ENCODE results near the gene GPR142.
"Not testable (repeated sequence)": the region's sequence is repeated elsewhere in the genome, so short reads cannot be mapped to it uniquely, and the experiment has no call there.

Gene GPR142

DNA sequence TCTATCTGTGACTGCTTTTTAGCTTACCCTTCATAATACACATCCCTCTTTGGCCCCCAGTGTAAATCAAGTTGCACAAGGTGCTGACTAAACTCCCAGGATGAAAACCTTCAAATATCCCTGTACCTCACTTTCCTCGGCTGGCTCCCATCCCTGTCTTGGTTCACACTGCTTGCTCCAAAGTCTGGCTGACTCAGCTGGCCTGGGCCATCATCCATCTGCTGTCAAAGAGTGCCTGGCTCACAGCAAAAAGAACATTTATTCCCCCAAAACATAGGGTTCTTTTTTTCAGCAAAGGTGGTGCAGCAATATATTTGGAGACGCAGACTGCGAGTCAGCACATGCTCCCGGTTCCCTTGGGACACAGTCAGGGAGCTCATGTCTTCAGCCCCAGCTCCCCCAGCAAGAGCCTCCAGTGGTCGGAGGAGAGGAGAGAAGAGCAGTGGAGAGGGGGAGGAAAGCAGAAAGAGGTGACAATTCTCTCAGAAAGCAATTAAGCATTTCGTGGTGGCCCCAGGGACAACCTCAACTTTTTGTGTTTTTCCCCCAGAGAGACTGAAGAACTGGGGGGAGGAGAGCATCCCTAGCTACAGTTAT, 26.1 kb downstream of the GPR142 start:
- no peak for DNase-seq (ENCODE audit: low read depth)

DNA sequence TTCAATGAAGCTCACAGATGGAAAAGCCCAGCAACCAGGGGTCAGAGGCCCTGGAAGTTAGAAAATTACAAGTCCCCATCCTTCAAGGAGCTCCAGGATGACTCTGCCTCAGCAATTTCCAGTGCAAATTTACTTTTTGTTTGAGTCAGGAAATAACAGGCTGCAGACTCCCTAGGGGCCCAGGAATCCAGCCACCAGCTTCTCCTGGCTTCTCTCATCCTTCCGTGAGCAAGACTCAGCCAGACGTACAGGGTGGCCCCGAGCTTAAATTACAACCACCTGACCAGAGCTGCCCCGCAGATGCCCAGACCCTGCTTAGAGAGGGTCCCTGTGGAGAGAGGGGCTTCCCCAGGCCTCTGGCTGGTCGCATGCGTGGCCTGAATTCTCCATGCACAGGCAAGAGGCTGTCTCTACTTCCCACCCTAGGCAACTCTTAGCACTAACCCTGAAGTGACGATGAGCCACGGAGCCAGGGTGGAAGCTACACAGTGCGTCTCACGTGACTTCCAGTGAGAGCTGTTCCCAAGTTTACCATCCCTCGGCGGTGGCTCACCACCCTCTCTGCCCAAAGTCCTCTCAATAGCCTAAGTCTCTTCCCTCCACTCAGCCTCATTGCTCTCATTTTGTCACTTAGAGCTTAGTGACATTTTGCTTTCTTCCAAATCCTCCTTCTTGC, 27.1 kb downstream of the GPR142 start:
- no peak for DNase-seq (ENCODE audit: low read depth)

DNA sequence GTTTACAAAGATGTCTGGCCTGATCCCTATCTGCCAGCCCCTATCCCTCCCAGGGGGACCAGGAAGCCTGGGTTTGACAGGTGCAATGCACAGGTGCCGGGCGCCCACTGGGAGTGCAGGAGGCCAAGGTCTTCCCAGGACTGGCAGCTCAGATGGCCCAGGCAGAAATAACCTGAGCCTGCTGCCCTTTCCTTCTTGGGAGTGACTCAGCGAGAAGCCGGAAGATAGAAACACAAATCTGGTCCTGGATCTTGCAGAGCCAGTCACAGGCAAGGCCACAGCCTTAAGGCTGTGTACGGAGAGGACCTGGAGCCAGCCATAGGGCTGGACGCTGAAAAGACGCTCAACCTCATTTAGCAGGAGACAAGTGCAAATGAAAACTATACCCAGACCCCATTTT, 27.7 kb downstream of the GPR142 start:
- DNase-seq (ENCODE audit: low read depth), result no peak

DNA sequence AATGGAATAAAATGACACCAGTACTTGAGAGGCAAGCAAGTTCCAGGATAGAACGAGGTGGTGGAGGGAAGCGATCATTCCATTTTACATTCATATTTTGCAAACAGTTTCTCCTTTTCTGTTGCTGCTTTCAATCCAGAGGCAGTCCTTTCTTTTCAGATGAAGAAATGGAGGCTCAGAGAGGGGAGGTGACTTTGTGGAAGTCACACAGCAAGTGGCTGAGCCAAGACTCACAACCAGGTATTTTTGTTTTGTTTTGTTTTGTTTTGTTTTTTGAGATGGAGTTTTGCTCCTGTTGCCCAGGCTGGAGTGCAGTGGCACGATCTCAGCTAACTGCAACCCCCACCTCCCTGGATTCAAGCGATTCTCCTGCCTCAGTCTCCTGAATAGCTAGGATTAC, 29.3 kb downstream of the GPR142 start:
- DNase-seq (ENCODE audit: low read depth), result no peak

DNA sequence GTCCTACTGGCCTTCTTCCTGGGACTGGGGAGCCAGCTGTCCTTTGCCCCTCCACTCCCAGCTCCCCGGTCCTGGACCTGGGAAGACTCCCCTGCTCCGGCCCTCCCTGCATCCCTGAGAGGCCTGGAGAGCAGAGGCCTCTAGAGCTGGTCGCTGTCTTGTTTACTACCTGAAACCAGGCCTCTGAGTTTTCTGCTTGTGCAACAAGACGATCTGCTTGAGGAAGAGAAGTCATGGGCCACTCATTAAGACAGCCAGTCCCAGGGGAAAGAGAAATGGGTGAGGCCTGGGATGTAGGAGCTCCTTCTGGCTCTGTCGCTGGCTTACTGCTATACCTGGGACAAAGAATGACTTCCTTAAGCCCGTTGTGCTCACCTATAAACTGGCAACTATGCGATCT, 34.7 kb downstream of the GPR142 start:
- DNase-seq (ENCODE audit: low read depth), result no peak

DNA sequence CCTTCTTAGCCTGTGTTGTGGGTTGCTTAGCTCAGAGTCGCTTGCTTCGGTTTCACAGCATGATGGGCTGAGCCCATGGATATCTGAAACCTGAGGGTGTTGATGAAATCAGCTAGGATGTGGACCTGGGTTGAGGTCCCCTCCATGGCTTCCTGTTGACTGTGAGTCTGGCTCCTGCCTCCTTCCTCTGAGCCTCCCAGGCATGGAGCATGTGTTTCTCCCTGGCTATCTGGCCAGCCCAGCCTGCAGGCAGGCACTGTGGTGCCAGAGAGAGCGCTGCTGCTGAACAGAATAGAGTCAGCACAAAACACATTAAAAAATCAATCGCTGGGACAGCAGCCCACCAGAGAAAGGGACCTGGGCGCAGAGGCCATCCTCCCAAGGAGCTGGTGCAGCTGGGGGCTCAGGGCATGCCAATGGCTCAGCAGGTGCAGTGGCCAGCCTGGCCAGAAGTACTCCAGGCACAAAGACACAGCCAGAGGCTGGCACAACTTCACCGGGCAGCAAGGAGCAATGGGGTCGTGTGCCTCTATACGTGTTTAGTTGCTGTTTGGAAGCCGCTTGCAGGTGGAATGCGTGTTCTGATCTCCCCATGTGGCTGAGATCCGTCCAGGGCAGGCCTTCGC, 36.3 kb downstream of the GPR142 start:
- no peak for DNase-seq (ENCODE audit: low read depth)

DNA sequence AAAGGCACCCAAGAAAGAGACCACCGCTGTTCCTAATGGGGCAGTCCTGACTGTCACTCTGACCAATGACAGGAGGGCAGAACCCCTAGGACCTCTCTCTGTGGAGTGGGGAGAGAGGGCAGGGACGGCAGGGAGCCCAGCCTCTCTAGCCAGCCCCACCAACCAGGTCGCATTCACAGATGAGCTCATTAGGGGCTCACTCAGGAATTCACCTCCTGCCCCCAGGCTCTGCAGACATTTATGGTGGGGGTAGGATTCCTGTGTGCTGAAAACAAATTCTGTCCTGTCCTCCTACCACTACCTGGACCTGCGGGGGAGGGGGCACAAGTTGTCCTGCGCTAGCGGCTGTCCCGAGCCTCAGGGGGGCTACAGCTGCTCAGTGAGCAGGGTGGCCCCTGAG, 36.9 kb downstream of the GPR142 start:
- no peak for DNase-seq (ENCODE audit: low read depth)

DNA sequence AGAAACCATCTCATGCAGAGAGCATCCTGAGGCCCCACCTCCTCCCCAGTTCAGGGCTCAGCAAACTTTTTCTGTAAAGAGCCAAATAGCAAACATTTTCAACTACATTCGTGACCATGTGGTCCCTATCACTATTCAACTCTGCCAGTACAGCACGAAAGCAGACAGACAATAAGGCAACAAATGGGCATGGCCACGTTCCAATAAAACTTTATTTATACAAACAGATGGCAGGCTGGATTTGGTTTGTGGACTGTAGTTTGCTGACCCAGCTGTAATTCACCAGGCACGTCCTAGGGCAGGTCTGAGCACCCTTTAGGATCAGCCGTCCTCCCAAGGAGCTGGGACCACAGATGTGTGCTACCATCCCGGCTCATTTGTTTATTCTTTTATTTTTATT, 37.5 kb downstream of the GPR142 start:
- DNase-seq (ENCODE audit: low read depth), result no peak

DNA sequence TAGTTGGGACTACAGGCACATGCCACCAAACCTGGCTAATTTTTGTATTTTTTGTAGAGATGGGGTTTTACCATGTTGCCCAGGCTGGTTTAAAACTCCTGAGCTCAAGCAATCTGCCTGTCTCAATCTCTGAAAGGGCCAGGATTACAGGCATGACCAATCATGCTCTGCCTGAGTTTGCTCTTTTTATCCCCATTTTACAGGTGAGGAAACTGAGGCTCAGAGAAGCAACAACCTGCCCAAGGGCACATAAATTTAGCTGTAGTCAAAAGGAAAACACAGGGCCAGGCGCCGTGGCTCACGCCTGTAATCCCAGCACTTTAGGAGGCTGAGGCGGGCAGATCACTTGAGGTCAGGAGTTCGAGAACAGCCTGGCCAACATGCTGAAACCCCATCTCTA, 38.0 kb downstream of the GPR142 start:
- not testable (repeated sequence) for DNase-seq (ENCODE audit: low read depth)

DNA sequence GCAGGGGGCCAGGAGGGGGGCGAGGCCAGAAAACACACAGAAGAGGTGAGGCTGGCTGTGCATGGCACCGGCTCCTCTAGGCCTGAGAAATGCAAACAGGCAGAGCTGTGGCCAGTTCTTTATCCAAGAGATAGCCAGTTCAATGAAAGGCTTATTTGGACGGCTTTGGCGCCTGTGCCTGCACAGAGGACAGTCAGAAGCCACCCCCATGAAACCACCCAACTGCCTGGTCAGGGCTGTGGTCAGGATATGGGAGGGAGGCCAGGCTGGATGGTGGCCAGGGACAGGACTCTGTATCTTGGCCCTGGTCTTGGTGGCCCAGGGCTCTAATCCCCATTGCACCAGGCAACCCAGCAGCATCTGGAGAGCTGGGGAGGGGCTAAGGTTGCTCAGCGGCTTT, 40.1 kb downstream of the GPR142 start:
- DNase-seq (ENCODE audit: low read depth), result no peak

DNA sequence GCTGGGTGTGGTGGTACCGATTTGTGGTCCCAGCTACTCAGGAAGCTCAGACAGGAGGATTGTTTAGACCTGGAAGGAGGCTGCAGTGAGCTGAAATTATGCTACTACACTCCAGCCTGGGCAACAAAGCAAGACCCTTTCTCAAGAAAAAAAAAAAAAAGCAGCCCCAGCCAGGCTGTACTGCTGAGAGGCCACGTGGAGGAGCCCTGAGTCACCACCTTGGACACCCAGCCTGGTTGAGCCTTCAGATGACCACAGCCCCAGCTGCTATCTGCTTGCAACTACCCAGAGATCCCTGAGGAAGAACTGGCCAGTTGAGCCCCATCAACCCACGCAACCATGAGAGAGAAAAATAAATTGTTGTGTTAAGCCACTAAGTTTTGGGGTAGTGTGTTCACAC, 41.0 kb downstream of the GPR142 start:
- no peak for DNase-seq (ENCODE audit: low read depth)

DNA sequence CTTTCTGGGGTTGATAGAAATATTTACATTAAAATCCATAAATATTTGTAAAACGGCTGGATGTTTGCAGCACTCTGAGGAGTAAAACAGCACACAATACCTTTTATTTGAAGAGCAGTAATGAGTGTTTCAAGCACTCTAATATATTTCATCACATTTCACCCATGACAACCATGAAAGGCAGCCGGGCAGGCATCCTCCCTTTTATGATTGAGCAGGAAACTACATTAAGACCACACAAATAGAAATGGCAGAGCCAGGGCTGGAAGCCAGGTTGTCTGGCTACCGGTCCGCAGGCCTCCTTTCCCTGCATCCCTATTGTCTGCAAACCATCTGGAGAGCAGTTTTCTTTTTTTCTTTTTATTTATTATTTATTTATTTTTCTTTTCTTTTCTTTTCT, 41.5 kb downstream of the GPR142 start:
- DNase-seq (ENCODE audit: low read depth), result no peak

DNA sequence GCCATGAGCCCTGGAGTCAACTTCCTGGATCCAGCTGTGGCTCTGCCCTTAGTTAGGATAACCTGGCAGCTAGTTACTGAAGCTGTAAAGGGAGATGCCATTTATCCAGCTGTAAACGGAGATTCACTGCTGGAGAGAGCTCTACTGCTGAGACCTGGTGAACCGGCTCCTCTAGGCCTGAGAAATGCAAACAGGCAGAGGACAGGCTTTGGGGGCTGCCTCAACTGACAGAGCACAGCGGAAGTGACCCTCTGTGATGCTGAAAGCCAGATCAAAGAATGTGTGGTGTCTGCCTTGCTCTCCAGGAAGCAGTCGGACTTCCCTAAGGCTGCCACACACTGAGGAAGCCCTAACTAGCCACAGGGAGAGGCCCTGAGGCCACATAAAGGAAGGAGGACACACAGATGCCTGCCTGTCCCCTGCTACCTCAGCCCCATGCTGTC, 42.7 kb downstream of the GPR142 start:
- DNase-seq (ENCODE audit: low read depth), result no peak

DNA sequence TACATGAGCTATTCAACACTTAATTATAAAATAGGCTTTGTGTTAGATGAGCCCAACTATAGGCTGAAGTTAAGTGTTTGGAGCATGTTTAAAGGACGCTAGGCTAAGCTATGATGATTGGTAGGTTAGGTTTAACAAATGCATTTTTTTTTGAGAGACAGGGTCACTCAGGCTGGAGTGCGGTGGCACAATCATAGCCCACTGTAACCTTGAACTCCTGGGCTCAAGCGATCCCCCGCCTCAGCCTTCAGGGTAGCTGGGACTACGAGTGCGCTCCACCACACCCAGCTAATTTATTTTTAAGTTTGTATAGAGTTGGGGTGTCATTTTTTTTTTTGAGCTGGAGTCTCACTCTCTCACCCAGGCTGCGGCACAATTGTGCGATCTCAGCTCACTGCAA, 45.3 kb downstream of the GPR142 start:
- DNase-seq (ENCODE audit: low read depth), result no peak

DNA sequence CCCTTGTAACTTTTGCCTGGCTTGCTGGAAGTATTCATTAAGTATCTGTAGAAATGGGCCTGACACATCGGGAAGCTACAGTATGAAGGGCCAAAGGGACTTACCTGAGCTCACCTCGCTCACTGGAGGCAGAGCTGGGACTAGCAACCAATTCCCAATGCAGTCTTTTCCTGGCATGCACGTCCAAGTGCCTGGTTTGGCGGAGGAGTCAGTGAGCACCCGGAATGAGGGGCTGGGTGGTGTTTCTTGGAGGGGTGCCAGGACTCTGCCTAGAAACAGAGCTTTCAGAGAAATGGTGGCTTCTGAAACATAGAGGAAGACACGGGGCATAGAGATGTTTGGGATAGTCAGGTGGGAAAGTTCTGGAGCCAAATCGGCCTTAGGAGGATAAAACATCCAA, 46.2 kb downstream of the GPR142 start:
- no peak for DNase-seq (ENCODE audit: low read depth)

DNA sequence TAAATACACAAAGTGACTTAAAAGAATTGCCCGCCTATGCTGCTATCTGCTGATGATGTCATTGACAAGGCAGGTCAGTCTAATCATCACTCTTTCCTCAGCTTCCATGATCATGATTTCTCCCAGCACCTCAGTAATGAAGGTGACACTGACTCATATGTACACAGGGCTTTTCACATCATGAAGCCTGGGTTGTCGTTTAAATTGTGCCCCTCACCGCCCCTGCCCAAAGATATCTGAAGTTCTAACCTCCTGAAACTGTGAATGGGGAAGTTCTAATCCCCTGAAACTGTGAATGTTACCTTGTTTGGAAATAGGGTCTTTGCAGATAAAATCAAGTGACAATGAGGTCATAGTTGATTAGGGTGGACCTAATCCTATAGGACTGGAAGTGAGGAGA, 47.2 kb downstream of the GPR142 start:
- no peak for DNase-seq (ENCODE audit: low read depth)

DNA sequence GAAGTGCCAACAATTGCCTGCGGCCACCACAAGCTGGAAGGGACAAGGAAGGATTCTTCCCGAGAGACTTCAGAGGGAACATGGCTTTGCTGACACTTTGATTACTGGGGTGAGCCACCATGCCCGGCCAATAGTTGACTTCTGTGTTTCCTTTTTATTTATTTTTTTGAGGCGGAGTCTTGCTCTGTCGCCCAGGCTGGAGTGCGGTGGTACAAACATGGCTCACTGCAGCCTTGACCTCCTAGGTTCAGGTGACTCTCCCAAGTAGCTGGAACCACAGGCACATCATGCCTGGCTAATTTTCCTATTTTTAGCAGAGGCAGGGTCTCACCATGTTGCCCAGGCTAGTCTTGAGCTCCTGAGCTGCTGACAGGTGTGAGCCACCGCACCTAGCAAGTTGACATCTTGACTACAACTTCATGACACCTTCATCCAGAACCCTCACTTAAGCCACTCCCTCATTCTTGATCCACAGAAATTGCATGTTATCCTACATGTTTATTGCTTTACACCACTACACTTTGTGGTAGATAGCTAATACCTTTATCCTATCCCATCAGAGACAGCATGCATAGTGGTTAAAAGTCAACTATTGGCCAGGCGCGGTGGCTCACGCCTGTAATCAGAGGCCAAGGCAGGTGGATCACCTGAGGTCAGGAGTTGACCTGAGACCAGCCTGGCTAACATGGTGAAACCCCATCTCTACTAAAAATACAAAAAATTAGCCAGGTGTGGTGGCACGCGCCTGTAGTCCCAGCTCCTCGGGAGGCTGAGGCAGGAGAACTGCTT, 48.5 kb downstream of the GPR142 start:
- DNase-seq (ENCODE audit: low read depth), result no peak

DNA sequence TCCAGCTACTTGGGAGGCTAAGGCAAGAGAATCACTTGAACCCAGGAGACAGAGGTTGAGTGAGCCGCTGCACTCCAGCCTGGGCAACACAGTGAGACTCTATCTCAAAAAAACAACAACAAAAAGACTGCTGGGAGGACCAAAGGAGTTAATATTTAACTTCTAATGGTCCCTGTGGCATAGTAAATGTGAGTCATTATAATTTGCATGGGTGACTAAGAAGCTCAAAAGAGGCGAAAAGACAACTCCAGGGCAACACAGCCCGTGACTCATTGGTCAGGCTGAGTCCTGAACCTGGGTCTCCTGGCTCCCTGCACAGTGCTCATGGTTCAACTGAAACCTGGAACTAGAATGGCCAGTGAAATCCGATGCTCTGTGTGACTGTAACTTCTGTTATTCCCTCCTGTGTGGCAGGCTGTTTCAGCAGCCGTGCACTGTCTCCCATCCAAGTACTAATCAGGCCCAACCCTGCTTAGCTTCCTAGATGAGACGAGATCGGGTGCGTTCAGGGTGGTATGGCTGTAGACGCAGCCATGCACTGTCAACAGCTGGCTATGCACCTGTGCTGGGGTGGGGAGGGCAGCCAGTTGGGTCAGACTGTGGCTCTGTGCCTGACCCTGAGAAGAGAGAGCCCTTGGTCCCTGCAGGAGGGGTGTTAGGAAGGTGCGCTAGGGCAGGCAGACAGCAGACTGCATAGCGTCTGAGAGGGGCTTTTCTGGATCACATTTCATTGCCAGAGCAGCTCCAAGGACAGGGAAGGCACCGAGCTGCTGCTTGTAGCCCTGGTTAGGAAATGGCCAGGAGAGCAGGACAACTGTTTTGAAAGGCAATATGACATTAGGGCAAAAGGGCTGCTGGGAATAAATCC, 50.1 kb downstream of the GPR142 start:
- no peak for DNase-seq (ENCODE audit: low read depth)

DNA sequence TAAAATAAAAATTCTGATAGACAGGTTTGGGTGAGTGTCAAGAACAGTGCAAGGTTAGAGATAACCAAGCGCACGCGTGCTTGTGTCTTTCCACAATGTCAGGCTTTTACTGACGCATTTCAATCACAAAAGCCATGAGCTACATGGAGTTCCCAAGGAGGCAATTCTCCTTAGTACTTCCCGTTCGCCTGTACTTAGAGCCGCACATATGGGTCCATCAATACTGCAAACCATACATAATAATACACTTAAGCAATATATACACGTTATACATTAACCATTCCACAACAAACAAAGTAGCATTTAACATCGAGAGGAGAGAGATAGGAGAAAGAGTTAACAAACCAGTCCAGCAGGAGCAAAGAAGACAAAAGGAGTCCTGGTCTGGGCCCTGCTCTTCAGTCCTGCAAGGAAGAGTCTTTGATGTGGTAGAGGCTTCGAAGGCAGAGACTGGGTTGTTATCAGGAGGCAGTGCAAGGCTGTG, 52.7 kb downstream of the GPR142 start:
- no peak for DNase-seq (ENCODE audit: low read depth)

Data from CMK (cell line).